ENCODE results near the gene ODF2L. TPM values are rescaled to one million over a fixed set of nuclear protein-coding genes. Genes with fewer than 3 reads are reported as not detected.

ODF2L gene
- total RNA-seq, 1 experiment from 2014 or later = 24.4 TPM

Small RNA genes within 50 kb of the gene (microRNA-seq; reads per million reads assigned to microRNA genes)
- gene MIR7856 (ENCODE audit: borderline number of aligned reads) = not detected

Other genes with a start within 250 kb of the ODF2L start
- gene COL24A1, start 239.6 kb downstream of the ODF2L start, total RNA-seq (2021) = 0.92 to 1.1 TPM (median 1.0 TPM) in 3 replicates
- 0.05 to 0.07 TPM in 2 of 3 replicates, not detected in the other for gene CLCA2, start 27.8 kb upstream of the ODF2L start, total RNA-seq (2021)
- gene CLCA1, start 72.6 kb upstream of the ODF2L start, total RNA-seq (2021) = 0.07 to 0.14 TPM (median 0.11 TPM) in 3 replicates
- gene CLCA4, start 150.8 kb upstream of the ODF2L start, total RNA-seq (2021) = not detected in 3 replicates

Data from WTC11 (cell line).